GM21576 (cell line): Measurements from ENCODE around the gene ACAA1.

Experiments used
- ATAC-seq: cut with Tn5 transposase; IDR thresholded peaks from one replicate; pipeline ENCODE4 v1.9.1; 2021; ENCODE audit warnings: mild to moderate bottlenecking, moderate library complexity; ENCODE audit not compliant: unreplicated experiment

ACAA1 gene

GRCh38 chr3:38154625-38155255, 17.8 kb upstream of the ACAA1 start:
- no peak for ATAC-seq

GRCh38 chr3:38154033-38154494, 17.1 kb upstream of the ACAA1 start:
- ATAC-seq, result no peak

GRCh38 chr3:38153221-38153620, 16.3 kb upstream of the ACAA1 start:
- no peak for ATAC-seq

DNA sequence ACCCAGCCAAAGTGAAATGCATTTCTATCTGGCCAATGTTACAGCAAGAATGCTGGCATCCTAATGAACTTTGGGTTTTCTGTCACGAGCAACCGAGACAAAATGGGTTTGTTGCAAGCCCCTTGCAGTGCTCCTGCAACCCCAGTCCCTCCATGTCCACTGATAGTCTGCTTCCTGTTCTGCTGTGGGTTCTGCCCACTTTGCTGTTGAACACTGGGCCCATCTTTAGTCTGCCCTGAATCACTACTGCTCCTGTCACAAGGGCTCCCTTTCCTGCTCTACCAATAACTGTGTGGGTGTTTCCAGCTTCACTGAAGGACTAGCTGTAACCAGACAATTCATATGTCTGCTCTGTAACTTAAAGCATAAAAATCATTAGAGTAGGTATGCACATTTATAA, 15.7 kb upstream of the ACAA1 start:
- no peak for ATAC-seq

DNA sequence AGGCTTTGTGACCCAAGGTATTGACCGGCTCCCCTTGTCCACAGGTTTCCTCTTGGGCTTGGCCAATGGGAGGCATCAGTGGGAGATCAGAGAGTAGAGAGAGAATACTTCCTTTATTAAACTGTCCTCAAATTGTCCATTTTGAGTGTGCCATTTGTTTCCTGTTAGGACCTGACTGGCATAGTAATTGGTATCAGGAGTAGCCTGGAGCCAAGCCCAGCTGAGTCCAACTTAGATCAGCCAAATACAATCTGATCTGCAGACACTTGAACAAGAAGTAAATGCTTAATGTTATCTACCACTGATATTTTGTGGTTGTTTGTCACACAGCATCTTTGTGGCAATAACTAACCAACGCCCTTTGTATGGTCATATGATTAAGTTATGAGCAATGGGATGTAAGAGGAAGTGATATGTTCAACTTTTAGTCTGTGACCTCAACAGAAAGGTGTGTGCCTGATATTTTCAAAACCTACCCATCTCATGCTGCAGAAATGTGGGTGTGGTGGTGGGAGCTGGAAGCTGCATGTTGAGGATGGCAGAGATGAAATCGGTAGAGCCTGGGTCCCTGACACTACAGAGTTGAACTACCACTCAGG, 14.8 kb upstream of the ACAA1 start:
- no peak for ATAC-seq

- ATAC-seq, result no peak
These were observed 14.0 kb upstream of the ACAA1 start for GRCh38 chr3:38150780-38151528.

DNA sequence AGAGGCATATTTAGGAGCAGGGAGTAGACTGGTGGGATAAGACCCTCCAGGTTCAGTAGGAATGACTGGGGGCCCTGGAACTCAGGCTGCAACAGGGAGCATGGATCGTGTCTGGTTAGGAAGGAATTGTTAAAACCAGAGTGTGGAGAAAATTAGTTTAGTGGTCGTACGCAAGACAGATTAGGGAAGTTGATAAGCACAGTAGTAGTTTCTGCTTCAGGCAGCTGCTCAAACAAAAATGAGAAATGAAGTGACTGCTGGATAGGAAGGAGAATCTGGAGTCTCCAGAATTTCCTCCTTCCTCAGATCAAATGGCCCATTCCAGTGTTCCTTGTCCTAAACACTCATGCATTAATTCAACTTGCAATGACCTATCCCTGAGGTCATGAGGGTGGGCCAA, 12.8 kb upstream of the ACAA1 start:
- no peak for ATAC-seq

- no peak for ATAC-seq
These were observed 11.5 kb upstream of the ACAA1 start for GRCh38 chr3:38148311-38148882.

DNA sequence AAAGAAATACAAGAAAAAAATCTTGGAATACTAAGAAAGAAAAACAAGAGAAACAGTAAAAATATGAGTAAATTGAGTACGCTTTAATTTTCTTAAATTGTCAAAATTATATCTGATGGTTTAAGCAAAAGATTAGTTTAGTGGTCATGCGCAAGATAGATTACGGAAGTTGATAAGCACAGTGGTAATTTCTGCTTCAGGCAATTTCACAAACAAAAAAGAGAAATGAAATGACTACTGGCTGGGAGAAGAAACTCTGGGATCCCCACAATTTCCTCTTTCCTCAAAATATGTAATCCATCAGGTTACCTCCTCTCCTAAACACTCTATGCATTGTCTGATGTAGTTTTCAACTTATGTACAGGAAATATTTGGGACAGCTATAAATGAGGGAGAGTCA, 10.5 kb upstream of the ACAA1 start:
- ATAC-seq, result no peak

DNA sequence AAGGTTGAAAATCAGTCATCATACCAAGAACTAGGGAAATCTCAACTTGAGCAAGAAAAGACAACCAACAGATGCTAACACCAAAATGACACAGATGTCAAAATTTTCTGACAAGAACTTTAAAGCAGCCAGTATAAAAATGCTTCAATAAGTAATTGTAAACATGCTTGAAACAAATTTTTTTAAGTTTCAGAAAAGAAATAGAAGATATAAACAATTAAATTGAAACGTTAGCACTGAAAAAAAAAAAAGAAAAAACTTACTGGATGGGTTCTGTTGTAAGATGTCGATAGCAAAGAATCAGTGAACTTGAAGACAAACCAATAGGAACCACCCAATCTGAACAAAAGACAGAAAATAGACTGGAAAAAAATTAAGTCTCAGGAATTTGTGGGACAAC, 9.6 kb upstream of the ACAA1 start:
- ATAC-seq, result no peak

GRCh38 chr3:38143511-38143910, 6.6 kb upstream of the ACAA1 start:
- ATAC-seq, result no peak

DNA sequence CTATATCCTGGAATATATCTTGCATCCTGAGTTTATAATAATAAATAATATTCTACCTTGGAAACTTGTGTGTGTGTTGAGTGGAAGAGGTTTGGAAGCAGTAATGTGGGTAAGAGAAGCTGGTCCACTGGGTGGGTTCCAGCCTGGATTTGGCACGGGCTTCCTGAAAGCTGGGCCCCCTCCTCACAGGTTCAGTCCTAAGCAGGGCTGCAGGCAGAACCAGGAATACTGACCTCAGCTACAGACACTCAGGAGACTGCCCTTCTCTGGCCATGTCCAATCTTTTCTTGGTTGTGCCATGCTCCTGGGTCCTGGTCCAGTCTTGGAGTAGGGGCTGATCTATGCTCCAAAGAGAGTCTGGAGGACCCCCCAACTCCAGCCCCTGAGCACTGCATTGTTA, 6.0 kb upstream of the ACAA1 start:
- no peak for ATAC-seq

DNA sequence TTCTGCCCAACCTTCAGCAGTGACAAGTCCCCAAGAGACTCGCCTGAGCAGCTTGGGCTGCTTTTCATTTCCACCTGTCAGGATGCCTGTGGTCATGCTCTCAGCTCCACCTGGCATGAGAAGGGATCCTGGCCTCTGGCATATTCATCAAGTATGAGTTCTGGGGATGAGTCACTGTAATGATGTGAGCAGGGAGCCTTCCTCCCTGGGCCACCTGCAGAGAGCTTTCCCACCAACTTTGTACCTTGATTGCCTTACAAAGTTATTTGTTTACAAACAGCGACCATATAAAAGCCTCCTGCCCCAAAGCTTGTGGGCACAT, 5.0 kb upstream of the ACAA1 start:
- ATAC-seq, result no peak

GRCh38 chr3:38141173-38141951, 4.4 kb upstream of the ACAA1 start:
- no peak for ATAC-seq

- no peak for ATAC-seq
These were observed 3.6 kb upstream of the ACAA1 start for GRCh38 chr3:38140326-38141172.

DNA sequence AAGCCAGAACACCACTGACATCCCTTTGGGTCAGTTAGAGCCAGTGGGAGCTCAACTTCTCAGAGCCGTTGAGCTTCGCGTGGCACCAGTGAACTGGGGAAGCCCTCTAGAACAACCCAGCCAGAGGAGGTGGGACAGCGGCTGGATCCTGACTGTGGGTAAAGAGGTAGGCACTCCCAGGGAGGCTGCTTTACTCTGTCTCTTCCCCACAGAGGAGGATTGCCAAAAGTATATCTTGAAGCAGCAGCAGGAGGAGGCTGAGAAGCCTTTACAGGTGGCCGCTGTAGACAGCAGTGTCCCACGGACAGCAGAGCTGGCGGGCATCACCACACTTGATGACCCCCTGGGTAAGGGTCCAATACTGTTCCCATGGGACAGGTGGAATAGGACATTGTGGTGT, 2.7 kb upstream of the ACAA1 start:
- no peak for ATAC-seq

GRCh38 chr3:38139191-38139590, 2.3 kb upstream of the ACAA1 start:
- no peak for ATAC-seq

DNA sequence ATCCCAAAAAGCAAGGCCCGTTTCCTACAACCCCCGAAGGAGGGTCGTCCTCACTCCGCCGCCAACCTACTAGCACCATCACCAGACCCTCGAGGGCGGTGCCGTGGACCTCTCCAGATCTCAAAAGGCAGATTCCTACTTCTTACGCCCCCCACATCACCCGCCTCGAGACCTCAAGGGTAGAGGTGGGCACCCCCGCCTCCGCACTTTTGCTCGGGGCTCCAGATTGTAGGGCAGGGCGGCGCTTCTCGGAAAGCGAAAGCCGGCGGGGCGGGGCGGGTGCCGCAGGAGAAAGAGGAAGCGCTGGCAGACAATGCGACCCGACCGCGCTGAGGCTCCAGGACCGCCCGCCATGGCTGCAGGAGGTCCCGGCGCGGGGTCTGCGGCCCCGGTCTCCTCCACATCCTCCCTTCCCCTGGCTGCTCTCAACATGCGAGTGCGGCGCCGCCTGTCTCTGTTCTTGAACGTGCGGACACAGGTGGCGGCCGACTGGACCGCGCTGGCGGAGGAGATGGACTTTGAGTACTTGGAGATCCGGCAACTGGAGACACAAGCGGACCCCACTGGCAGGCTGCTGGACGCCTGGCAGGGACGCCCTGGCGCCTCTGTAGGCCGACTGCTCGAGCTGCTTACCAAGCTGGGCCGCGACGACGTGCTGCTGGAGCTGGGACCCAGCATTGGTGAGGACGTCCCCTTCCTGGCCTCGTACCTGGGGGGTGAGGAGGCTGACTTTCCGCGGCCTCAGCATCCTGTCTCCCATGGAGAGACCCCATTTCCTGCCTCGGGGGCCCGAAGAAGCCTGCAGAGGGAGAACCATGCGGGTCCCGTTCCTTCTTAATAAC, 1.6 kb upstream of the ACAA1 start, which contains the start of gene MYD88:
MYD88 (plus strand) TSS at position 313 of the 842 bp plus-strand sequence; CDS start at position 353, 40 bp downstream.
- ATAC-seq, result peak; percentile 41

GRCh38 chr3:38137615-38138348, 855 bp upstream of the ACAA1 start:
- ATAC-seq, result no peak
